Activated CD8-positive, alpha-beta memory T cell treated with anti-CD3 and anti-CD28 coated beads, Interleukin-2, amount 50 U/mL, for 48 hours (primary cell): ENCODE data around the gene GCH1.

Source experiments
- DNase-seq: peaks from one replicate; pipeline ENCODE4 v3.0.0-alpha.2; 2020

Gene GCH1

GRCh38 chr14:54794159-54794558, 108.5 kb downstream of the GCH1 start:
- DNase-seq = no peak

- no peak for DNase-seq
Measured at GRCh38 chr14:54792288-54792687, 110.3 kb downstream of the GCH1 start.
